Mesothelial cell of epicardium (in vitro differentiated cells): Measurements from ENCODE around the gene HPCA. TPM values are rescaled to one million over a fixed set of nuclear protein-coding genes. Genes with fewer than 3 reads are reported as not detected.

Experiments
- DNase-seq, 2 experiments: peaks; one replicate each; pipeline ENCODE4 v3.0.0; 2021; ENCODE audit warnings: low spot score in 2 of 2; ENCODE audit not compliant: unreplicated experiment in 2 of 2
- H3K27ac Mint-ChIP-seq: 2 replicates; pipeline ENCODE4 v1.8.0; 2021; ENCODE audit warnings: mixed read lengths
- H3K27me3 Mint-ChIP-seq: 2 replicates; pipeline ENCODE4 v1.8.0; 2021; ENCODE audit warnings: low read depth, mixed read lengths
- H3K36me3 Mint-ChIP-seq: 2 replicates; pipeline ENCODE4 v1.8.0; 2021; ENCODE audit warnings: mixed read lengths
- H3K4me1 Mint-ChIP-seq: 2 replicates; pipeline ENCODE4 v1.8.0; 2021; ENCODE audit warnings: mixed read lengths
- H3K4me3 Mint-ChIP-seq: 2 replicates; pipeline ENCODE4 v1.8.0; 2021; ENCODE audit warnings: mild to moderate bottlenecking, moderate library complexity, mixed read lengths
- H3K9me3 Mint-ChIP-seq: 2 replicates; pipeline ENCODE4 v1.8.0; 2021; ENCODE audit warnings: mixed read lengths
- CTCF ChIP-seq: fragments of 200-600 bp; sonication (generic); IDR thresholded peaks from one replicate; pipeline ENCODE4 v1.5.0; 2021; ENCODE audit warnings: antibody characterized with exemption; ENCODE audit not compliant: unreplicated experiment
- total RNA-seq: library from RNA; stranded (reverse); gene quantifications from 3 replicates; pipeline ENCODE4 v1.2.1, GENCODE V29; 2021

Gene HPCA
- total RNA-seq, 1 donor from 2014 or later: 2.9 TPM

GRCh38 chr1:32859915-32860314 lies 26.4 kb upstream of the HPCA start:
- peaks cover 37% of the 10 kb centered on the region for H3K36me3 Mint-ChIP-seq
- DNase-seq: no peak
- TF ChIP-seq CTCF: no peak
- H3K4me1 Mint-ChIP-seq: peaks cover 9% of the 10 kb centered on the region
- H3K4me3 Mint-ChIP-seq: no peak overlapping the region
- H3K27ac Mint-ChIP-seq: no peak overlapping the region
- H3K9me3 Mint-ChIP-seq: no peaks in the 10 kb centered on the region
- H3K27me3 Mint-ChIP-seq: no peaks in the 10 kb centered on the region

- Mint-ChIP-seq H3K36me3 (peaks cover 36% of the 10 kb centered on the region), H3K4me1 (peaks cover 9% of the 10 kb centered on the region), H3K27me3 (no peaks in the 10 kb centered on the region), H3K4me3 (no peak overlapping the region), H3K9me3 (no peaks in the 10 kb centered on the region), H3K27ac (no peak overlapping the region)
- TF ChIP-seq CTCF: no peak
- DNase-seq: no peak
Observed at GRCh38 chr1:32860566-32860965, 25.7 kb upstream of the HPCA start.

GRCh38 chr1:32861904-32862695 lies 24.2 kb upstream of the HPCA start:
- H3K27me3 Mint-ChIP-seq: no peaks in the 10 kb centered on the region
- no peak overlapping the region for H3K4me3 Mint-ChIP-seq
- DNase-seq: no peak
- TF ChIP-seq CTCF: no peak
- peaks cover 14% of the 10 kb centered on the region for H3K4me1 Mint-ChIP-seq
- H3K27ac Mint-ChIP-seq: no peak overlapping the region
- peaks cover 38% of the 10 kb centered on the region for H3K36me3 Mint-ChIP-seq
- H3K9me3 Mint-ChIP-seq: no peaks in the 10 kb centered on the region

DNA sequence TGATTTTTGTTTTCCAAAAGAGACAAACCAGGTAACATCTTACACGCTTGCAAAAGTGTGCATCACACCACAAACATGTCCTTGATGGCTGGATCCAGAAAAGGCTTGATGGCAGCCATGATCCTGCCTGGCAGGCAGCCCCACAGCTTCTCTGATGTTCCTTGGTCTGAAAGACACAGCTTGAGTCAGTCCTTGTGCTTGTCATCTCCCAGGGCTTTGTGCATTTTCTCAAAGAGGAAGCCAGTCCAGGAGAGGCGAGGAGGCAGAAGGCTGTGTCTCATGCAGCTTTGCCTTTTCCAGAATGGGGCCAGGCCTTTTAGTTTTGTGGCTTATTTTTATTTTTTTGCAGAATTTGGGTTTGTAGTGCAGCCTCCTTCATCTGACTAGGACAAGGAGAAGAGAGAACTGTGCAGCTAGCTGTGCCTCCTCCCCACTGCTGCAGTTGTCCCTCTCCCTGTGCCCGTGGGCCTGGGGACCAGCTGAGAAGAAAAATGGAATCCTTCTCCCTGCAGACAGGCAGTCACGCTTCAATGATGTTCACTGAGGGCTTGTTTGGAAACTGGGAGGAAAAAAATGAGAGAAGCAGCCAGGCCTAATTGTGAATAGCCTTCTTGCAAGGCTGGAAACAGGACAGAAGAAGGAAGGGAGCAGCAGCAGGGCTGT lies 22.9 kb upstream of the HPCA start:
- H3K4me3 Mint-ChIP-seq: no peak overlapping the region
- DNase-seq: no peak
- H3K27me3 Mint-ChIP-seq: no peaks in the 10 kb centered on the region
- H3K9me3 Mint-ChIP-seq: no peaks in the 10 kb centered on the region
- peaks cover 38% of the 10 kb centered on the region for H3K36me3 Mint-ChIP-seq
- peaks cover 13% of the 10 kb centered on the region for H3K4me1 Mint-ChIP-seq
- no peak for TF ChIP-seq CTCF
- no peak overlapping the region for H3K27ac Mint-ChIP-seq

DNA sequence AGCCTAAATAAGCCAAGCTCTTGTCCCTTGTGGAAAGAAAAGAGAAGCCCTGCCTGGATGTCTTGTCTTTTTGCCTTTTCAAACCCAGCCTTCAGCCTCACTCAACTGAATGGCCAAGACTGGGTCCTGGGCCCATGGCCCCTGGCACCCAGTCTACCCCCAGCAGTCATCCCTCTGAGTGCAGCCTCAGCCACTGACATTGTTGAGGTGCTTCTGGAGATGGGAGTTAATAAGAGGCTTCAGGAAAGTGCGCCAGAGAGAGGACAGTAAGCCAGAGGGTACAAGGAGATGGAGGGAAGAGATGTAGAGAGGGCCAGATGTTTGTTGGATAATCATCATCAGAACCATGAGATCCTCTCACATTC lies 22.4 kb upstream of the HPCA start:
- Mint-ChIP-seq H3K27me3 (no peaks in the 10 kb centered on the region), H3K4me1 (peaks cover 10% of the 10 kb centered on the region), H3K27ac (no peak overlapping the region), H3K36me3 (peaks cover 43% of the 10 kb centered on the region), H3K9me3 (no peaks in the 10 kb centered on the region), H3K4me3 (no peak overlapping the region)
- DNase-seq: no peak
- TF ChIP-seq CTCF: no peak
